ENCODE measurements around the gene RNF34.

The RNF34 gene

DNA sequence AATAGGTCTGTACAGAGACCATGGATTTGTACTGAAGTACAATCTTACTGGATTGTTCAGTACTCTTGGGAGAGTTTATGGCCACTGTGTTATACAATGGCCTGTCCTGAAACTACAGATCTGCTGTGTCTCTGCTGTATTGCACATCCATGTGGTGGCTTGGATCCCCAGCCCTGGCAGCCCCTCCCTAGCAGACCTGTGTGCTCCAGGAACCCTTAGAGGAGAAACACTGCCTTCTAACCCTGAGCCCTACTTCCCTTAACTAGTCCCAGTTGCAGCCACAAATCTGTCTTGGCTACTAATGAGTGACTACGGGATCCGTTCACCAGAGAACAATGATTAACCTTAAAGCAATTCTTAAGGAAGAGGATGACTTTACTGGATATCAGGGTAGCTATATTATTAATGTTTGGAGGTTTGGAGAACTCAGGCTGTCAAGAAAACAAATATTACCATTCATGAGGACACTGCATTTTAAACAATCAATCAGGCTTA, 27.7 kb downstream of the RNF34 start:
- TF ChIP-seq CTCF (IDR thresholded peaks at IDR 0.05; ENCODE audit: low read depth, low read length), result no peak
- no peak for DNase-seq (ENCODE audit: extremely low read depth, low read depth)

- no peak for DNase-seq (ENCODE audit: extremely low read depth, low read depth)
- no peak for TF ChIP-seq CTCF (IDR thresholded peaks at IDR 0.05; ENCODE audit: low read depth, low read length)
These were observed 29.0 kb downstream of the RNF34 start for GRCh38 chr12:121428883-121429282.

GRCh38 chr12:121430833-121431415, 31.0 kb downstream of the RNF34 start:
- DNase-seq (ENCODE audit: extremely low read depth, low read depth), result no peak
- TF ChIP-seq CTCF (IDR thresholded peaks at IDR 0.05; ENCODE audit: low read depth, low read length), result no peak

DNA sequence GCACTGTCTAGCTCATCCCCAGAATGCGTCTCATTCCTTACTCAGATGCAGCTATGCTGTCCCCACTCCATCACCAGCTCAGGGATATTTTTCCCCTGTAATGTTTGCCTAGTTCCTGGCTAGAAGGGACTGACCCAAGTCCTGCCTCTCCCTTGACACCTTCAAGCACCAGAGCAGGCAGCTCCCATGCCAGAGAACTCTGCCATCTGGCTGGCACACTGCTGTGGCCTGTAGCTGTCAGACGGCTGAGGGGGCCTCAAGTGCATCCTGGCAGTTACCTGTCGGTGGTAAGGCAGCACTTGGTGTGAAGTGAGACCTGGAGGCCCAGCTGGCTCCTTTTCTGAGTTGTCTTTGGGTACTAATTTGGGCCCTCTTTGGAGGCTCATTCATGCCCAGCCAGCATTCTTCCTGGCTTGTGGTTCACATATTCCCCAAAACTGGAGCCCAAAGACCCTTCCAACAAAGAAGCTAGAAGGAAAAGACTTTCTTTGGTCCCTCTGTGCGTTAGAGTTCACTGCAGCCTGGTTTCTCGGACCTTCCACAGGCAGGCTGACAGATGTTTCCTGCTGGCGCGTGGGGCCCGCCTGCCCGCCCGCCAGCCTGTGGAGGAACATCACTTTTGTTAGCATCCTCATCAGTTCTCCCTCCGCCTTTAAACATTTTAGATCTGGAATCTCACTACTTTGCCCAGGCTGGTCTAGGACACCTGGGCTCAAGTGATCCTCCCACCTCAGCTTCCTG, 33.0 kb downstream of the RNF34 start:
- DNase-seq (ENCODE audit: extremely low read depth, low read depth), result no peak
- no peak for TF ChIP-seq CTCF (IDR thresholded peaks at IDR 0.05; ENCODE audit: low read depth, low read length)

GRCh38 chr12:121436706-121437105, 36.8 kb downstream of the RNF34 start:
- TF ChIP-seq CTCF (IDR thresholded peaks at IDR 0.05; ENCODE audit: low read depth, low read length), result no peak
- no peak for DNase-seq (ENCODE audit: extremely low read depth, low read depth)

DNA sequence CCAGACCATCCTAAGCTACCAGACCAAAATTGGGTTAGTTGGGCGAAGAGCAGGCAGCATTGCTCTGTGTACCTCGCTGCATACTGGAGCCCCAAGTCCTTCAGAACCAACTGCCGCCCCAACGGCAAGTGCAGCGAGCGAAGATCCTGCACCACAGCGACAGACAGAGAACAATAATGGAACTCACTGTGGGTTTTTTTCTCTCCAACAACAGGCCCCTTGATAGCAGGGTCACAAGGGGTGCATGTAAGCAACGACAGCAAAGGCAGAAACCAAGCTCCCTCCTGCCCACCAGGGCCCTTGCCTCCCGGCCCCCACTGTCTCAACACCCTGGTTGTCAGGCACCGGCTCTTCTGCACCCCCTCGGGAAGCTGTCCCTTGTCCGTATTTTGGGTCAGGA, 39.0 kb downstream of the RNF34 start:
- DNase-seq (ENCODE audit: extremely low read depth, low read depth), result no peak
- no peak for TF ChIP-seq CTCF (IDR thresholded peaks at IDR 0.05; ENCODE audit: low read depth, low read length)

- TF ChIP-seq CTCF (IDR thresholded peaks at IDR 0.05; ENCODE audit: low read depth, low read length), result no peak
- no peak for DNase-seq (ENCODE audit: extremely low read depth, low read depth)
These were observed 39.8 kb downstream of the RNF34 start for GRCh38 chr12:121439715-121440114.
